Measurements from ENCODE around the gene TUBE1.
A peak's percentile ranks its signal among the peaks of the same experiment; 100 is the strongest.
"Not testable (repeated sequence)": the region's sequence is repeated elsewhere in the genome, so short reads cannot be mapped to it uniquely, and the experiment has no call there.

TUBE1 gene

DNA sequence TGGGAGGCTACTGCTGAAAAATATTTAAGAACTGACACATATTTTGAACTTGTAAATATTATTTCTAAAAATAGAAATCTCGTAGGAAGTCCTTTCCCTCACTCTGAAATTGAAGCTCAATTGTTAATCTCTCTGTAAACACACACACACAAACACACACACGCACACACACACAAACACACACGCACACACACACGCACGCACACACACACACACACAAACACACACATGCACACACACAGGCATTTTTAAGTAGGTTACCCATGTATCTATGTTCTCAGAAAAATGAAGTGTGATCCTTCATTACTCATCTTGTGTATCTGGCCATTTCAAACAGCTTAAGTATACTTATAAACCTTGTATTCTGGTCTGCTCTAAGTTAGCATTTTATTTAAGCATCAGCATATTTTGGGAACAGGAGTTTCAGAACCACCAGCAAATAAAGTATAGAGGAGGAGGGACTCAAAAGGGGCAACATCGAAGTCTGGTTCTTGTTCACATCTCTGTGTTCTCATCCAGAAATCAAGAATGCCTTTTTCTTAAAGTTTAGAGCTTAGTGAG is 21.8 kb downstream of the TUBE1 start:
- DNase-seq (ENCODE audit: low read depth in 2 of 3, low spot score in 2 of 3), result no peak

DNA sequence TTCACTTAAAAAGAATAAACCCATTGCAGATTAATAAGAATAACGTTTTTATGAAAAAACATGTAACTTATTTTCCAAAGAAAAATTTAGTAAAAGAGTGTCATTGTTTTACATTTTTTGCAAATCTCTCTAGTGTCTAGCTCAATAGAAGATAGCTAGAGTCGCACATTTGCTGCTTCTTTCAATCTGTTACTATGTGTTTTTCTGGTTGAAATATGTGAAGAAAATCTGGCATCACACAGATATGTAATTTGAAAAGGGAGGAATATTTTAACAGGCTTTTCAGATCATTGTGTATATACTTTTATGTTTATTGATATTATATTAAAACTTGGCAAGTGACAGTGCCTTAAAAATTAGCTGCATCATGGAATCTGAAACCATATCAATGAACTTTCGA is 24.3 kb downstream of the TUBE1 start:
- no peak for DNase-seq (ENCODE audit: low read depth in 2 of 3, low spot score in 2 of 3)

DNA sequence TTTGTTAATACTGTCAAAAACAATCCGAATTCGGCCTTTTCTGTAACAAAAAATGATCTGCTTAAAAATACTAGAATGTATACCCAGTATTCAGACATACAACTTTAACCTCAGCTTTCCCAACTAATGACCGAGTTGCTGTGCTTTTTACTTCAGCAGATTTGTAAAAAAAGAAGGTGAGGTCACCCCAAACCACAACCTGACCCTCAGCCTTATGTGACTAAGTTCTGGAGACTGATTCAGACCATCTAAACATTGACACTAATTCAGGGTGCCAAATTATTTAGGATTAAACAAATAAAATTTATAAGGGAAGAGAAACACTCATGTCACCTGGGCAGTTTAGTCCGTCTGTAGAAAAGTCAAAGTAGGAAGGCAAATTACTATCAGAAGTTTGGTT is 25.7 kb downstream of the TUBE1 start:
- DNase-seq (ENCODE audit: low read depth in 2 of 3, low spot score in 2 of 3), result no peak

DNA sequence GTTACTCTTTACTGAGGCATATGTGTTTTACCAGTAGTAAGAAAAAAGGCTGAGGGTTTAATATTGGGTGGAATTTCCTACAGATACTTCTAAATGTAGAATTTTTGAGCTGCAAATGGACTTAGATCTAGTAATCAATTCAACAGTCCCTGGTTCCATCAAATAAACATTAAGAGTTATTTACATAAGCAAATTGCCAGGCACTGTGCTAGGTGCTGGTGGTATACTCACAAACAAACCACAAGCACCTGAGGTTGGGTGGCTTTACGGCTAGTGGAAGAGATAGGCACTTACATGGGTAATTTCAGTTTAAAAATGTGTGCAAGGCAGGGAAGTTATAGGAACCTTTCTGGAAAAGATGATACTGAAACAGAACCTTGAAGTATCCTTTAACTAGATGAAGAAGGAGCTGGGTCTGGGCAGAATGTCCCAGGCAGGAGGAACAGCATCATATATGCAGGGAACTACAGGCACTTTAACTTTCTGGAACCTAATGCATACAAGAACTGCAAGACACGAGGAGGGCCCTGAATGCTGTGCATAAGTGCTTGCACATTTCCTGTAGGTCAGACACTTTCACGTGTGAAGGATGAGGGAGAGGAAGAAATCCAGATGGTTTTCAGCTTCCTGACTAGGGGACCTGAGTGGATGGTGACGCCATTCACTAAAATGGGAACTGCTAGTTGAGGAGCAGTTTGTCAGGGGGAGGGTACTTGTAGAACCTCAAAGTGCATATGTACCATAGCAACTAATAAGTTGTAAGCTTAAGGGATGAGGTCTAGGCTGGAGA is 28.8 kb downstream of the TUBE1 start:
- DNase-seq (ENCODE audit: low read depth in 2 of 3, low spot score in 2 of 3), result no peak

DNA sequence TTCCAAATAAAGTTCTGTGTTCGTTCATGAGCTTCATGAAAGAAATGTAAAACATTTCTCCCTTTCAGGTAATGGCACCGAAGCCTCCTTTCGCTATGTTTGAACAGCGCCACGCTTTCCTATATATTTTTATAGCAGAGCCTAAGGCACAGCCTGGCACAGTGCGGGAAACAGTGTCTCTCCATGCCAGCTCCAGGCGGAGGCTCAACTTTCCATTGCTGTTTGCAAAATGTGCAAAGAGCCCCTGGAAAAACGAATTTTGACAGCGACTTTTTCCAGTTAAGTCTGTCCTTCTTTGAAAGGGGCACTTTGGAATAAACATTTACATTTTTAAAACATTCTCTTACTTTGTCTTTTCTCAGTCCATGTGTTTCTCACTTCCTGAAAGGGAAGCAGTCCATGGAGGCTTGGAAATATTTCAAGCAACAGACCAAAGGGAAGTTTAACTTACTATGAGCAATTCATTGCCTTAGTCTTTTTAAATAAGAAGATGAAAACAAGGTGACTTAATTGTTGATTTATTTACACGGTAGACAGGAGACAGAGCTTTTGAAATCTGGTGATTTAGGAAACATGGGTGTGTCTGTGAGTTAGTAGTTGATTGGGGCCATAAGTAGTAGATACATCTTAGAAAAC is 32.6 kb downstream of the TUBE1 start:
- DNase-seq (ENCODE audit: low read depth in 2 of 3, low spot score in 2 of 3), result no peak

DNA sequence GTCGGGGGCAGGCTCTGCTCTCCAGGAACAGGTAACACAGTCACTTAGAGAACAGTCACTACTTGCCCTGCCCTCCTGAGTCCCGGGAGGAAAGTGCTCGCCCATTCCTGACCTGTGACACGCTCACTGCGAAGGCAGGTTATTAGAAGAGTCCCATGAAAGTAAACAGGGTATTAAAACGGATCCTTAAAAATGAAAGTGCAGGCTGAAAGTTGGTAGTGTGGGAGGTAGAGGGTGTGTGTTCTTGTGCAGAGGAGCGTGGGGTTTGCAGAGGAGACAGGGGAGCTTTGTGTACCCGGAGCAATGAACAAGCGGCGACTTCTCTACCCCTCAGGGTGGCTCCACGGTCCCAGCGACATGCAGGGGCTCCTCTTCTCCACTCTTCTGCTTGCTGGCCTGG is 33.3 kb downstream of the TUBE1 start, which contains the start of gene CCN6:
Gene CCN6 (plus strand): TSS at position 104 of the 400 bp plus-strand sequence. CDS start 254 bp downstream, at position 358.
- DNase-seq (ENCODE audit: low read depth in 2 of 3, low spot score in 2 of 3), result no peak

DNA sequence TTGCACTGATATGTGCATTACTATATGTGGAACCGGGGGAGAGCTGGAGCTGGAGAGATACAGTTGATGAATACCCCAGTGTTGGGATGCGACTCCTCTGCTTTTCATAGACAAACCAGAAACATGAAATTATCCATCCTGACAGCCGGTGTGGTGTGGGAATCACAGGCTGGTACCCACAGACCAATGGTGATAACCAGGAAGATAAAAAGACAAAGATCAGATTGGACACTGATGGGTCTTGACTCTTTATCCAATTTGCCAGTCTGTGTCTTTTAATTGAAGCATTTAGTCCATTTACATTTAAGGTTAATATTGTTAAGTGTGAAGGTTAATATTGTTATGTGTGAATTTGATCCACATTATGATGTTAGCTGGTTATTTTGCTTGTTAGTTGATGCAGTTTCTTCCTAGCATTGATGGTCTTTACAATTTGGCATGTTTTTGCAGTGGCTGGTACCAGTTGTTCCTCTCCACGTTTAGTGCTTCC is 36.0 kb downstream of the TUBE1 start:
- not testable (repeated sequence) for DNase-seq (ENCODE audit: low read depth in 2 of 3, low spot score in 2 of 3)

DNA sequence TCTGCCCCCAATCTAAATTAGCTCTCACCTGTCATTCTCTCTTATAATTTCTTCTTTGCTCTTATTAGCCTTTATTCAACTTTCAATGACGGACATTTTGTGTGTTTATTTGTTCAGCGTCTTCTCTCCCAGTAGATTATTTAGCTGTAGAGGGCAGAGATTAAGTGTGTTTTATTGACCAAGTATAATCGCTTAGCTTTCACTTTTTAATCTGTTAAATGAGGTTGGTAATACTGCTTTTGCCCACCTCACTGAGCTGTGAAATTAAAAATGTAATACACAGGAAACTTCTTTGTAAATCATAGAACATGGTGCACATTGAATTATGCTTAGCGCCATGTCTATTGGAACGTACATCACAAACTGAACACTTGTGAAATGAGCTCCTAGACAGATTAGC is 36.9 kb downstream of the TUBE1 start:
- DNase-seq (ENCODE audit: low read depth in 2 of 3, low spot score in 2 of 3), result no peak

DNA sequence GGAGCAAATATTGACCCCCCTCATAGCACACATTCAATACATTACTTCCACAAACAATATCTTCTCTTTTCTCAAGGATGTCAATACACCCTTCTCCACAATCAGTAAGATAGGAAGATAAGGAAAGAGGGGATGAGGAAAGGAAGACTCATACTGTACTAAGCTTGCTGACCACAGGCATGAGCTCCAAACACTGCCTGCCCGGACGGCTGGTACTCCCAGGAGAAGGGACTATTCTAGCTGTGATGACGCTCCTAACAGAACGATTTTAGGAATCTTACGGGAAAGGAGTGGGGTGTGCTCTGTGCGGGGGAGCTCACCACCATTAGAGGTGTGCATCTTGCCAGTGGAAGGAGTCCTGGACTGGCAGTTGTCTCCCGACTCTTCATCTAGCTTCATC is 37.3 kb downstream of the TUBE1 start:
- DNase-seq (ENCODE audit: low read depth in 2 of 3, low spot score in 2 of 3), result no peak

DNA sequence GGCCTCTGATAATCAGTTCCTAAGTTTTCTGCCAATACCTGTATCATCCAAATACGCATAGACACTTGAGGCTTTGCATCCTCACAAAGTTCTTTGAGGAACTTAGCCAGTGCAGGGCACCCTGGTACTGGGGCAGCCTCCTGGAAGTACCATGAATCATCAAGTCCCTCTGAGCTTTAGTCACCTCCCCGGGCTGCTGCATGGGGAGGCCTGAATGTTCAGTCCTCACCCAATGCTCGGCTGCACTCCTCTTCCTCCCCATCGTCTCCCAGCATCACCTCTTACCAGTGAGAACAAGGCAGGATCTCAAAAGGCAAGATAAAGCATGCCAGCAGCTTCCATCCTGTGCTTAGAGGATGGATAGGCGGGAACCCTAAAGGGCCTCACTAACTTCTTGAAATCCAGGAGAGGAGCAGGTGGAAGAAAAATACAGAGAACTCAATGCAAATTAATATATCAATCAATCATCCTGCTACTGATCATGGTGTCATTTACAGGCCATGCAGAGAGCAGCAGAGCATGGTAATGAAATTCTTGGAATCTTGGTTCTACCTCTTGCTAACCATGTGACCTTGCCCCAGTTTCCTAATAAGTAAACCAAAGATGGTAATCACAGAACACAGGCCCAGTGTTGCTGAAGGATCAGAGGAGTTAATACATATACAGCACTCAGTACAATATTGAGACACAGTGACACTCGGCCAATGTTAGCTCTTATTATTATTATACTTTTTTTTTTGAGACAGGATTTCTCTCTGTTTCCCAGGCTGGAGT is 38.1 kb downstream of the TUBE1 start:
- DNase-seq (ENCODE audit: low read depth in 2 of 3, low spot score in 2 of 3), result no peak

DNA sequence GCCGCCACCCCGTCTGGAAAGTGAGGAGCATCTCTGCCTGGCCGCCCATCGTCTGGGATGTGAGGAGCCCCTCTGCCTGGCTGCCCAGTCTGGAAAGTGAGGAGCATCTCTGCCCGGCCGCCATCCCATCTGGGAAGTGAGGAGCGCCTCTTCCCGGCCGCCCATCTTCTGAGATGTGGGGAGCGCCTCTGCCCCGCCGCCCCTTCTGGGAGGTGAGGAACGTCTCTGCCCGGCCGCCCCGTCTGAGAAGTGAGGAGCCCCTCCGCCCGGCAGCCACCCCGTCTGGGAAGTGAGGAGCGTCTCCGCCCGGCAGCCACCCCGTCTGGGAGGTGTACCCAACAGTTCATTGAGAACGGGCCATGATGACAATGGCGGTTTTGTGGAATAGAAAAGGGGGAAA is 39.8 kb downstream of the TUBE1 start:
- not testable (repeated sequence) for DNase-seq (ENCODE audit: low read depth in 2 of 3, low spot score in 2 of 3)

DNA sequence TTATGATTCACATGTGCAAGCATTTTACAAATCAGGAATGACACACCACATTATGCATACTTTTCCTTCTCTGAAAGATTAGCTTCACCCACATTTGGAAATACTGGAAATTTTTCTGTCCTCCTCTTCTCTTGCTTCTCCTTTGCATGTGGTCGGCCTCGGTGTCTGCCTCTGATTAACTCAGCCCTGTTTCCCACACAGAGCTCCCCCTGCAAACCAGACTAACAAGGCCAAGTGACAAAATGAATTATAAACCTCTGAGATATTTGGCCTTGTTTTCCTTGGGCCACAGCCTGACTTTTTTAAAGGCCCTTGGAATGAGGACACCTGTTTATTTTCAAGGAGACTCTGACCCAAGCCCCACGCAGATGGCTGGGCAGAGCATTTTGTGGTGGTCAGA is 42.4 kb downstream of the TUBE1 start:
- DNase-seq (ENCODE audit: low read depth in 2 of 3, low spot score in 2 of 3), result no peak

DNA sequence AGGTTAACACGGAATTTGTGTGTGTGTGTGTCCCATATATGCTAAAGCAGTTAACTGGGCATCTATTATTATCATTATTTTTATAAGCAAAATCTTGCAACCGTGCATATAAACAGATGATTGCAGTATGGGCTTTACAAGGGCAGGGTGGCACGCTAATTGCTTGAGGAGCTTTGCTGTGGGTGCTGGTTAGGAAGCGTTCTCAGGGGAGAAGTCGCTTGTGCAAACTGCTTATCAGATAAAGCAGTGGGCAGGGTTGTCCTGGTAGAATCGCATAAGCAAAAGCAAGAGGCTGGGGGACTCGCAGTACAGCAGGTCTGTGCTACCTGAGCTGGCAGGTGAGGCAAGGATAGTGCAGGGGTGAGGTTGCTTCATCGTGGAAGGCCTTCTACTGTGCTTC is 43.1 kb downstream of the TUBE1 start:
- DNase-seq (ENCODE audit: low read depth in 2 of 3, low spot score in 2 of 3), result no peak

DNA sequence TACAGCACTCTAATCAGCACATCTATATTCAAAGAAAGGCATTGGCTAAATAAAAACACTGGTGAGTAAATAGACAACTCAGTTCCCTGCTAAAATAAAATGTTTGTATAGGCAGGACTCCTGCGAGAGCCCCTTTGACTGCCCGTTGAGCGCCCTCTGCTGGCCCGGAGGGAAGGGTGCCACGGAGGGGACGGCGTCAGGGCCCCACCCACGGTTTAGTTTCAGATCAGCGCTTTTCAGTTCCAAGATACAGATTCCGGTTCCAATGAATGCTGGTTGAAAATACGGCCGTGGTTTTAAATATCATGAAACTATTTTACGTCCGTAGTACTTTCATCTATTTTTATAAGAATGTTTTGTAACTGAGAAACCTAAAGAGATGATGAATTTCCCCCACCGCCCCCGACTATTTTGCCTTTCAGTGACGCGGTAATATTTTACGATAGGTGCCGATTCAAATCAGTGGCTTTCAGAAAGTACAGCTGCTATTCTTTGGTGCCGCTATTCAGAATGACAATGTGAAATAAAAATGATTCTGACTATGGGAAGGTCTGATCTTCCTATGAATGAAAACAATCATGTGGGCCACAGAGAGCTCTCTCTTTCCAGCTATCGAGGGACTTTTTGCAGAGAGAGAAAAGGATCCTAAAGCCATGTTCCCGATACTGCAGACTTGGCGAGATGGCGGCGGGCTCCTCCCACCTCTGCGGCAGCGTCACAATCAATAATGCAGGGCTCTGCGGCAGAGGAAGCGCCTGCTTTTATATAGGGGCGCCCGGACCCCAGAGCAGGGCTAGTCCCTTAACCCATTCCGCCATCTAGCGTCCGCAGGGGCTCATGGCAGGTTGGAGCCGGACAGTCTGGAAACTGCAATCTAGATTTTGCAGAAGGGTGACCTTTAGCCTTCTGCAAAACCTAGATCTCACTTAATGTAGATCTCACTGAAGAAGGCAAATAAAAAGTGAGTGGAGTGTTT is 44.0 kb downstream of the TUBE1 start:
- DNase-seq (ENCODE audit: low read depth in 2 of 3, low spot score in 2 of 3), result peak; percentile 80 to 91 (median 88)

DNA sequence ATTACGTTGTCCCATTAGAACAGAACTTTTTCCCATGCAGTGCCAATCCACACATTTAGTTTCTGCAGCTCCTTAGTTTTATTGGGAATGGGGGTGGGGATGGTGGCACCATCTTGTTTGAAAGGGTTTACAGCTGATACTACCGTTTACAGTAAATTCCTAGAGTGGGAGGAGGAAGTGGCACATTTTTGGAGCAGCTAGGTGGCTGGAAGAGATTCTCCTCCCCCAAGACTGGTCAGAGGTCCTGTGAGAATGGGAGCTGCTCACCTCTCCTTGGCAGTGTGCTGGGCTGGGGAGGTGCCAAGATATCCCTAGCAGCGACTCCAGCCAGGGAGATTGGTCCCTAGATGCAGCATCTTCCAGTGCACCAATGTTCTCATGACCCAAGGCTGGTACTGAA is 45.7 kb downstream of the TUBE1 start:
- no peak for DNase-seq (ENCODE audit: low read depth in 2 of 3, low spot score in 2 of 3)

DNA sequence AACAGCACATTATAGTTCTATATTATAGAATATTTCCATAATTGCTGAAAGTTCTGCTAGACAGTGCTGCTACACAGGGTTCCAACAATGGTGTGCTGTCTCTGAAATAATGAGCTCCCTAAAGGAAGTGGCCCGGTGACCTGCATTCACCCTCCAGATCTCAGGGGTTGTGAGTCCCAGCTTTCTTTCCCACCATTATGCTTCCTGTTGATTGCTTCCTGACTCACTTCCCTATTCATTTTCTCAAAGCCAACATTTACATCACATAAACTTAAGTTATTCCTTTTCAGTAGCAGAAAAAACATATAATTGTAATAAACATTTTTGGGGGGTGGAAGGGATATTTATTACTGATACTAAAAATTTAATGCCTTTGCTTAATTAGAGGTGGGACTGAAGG is 46.3 kb downstream of the TUBE1 start:
- DNase-seq (ENCODE audit: low read depth in 2 of 3, low spot score in 2 of 3), result no peak

DNA sequence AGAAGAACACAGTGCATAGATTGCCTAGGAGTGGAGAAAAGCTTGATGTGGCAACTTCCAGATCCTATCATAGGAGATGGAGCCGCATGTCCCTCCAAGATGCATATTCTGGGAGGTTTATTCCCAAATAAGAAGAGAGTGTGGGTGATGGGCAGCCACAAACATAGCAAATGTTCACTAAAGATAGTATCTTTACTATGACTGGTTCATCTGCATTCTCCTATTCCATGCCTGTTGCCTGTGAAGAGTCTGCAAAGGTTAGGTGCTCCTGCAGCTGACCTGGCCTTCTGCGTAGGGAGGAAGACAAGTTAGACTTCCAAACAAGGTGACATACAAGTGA is 47.9 kb downstream of the TUBE1 start:
- no peak for DNase-seq (ENCODE audit: low read depth in 2 of 3, low spot score in 2 of 3)

DNA sequence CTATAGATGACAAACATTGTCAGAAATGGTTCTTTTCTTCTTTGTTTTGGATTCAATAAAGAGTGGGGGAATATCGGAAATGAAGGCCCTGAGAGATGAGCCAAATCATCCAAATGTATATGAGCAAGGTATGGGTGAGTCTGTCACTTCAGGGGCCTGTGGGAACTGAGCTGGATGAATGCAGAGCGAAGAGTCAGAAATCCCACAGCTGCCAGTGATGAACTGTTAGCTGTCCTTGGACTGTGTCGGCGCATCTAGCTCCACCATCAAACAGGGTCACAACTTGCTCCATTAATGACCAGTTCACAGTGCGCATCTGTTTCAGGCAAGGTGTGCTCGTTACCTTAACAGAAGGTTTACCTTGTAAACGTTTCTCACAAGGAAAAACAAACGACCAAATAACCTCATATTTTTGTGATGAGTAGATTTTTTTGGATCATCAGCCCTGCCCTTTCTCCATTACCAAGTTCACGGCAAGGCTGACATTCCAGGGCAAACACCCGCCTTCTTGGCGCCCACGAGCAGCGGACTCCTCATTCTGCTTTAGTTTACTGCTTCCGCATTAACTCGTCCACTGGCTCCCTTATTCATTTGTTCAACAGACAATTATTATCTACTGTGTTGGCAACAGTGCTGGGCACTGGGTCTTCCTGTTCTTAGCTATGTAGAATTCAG is 48.4 kb downstream of the TUBE1 start:
- no peak for DNase-seq (ENCODE audit: low read depth in 2 of 3, low spot score in 2 of 3)

DNA sequence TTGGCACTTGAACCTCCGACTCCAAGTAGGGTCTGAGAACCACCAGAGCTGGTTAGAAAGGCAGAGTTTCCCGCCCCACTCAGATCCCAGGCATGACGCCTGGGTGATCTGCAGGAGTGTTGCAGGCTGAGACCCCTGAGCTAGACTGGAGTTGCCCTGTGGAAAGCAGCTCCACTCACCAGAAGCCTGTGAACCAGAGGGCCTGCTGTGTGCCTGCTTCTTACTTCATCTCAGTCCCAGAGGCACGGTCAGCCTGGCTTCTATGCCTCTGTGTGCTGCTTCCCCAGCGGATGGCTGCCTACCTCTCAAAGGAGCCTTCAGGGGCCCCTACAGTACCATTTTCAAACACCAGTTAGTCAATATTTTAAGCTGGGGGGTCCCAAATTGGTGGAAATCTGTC is 49.0 kb downstream of the TUBE1 start:
- no peak for DNase-seq (ENCODE audit: low read depth in 2 of 3, low spot score in 2 of 3)

DNA sequence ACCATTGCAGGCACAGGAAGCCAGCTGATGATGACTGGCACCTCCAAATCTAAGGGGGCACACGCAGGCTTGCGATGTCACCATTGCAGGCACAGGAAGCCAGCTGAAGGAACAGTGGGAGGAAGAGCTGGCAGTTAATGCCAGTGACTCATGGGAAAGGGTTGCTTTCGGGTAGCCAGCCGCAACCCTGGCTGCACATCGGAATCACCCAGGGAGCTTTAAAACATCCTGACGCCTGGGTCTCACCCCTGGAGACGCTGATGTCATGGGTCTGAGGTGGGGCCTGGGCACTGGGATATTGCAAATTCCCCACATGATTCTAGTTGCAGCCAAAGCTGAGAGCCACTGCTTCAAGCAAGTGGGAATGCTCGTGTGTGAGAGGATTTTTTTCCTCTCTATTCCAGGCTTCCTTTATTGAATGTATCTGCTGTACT is 49.5 kb downstream of the TUBE1 start:
- no peak for DNase-seq (ENCODE audit: low read depth in 2 of 3, low spot score in 2 of 3)
